Astrocyte of the spinal cord (primary cell): Measurements from ENCODE around the gene JDP2.
"Not testable (repeated sequence)": the region's sequence is repeated elsewhere in the genome, so short reads cannot be mapped to it uniquely, and the experiment has no call there.

Source experiments
- DNase-seq: peaks from one replicate; pipeline ENCODE4 v3.0.0; 2011; ENCODE audit warnings: low read depth, low spot score
- H3K4me3 ChIP-seq: 2 replicates; pipeline ENCODE4 v1.5.1; 2011; ENCODE audit warnings: low read depth, mild to moderate bottlenecking, low read length, moderate library complexity
- in situ Hi-C: cut with HindIII; loops from 2 replicates; pipeline ENCODE4 v1.10.0; 2017; ENCODE audit warnings: low sequenced_read_pairs
- TF ChIP-seq, protein P1 (sequence below): IDR thresholded peaks from 2 replicates; pipeline ENCODE4 v1.5.1; 2012; ENCODE audit warnings: low read depth, mild to moderate bottlenecking, low read length, inconsistent platforms

The JDP2 gene, protein sequence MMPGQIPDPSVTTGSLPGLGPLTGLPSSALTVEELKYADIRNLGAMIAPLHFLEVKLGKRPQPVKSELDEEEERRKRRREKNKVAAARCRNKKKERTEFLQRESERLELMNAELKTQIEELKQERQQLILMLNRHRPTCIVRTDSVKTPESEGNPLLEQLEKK

DNA sequence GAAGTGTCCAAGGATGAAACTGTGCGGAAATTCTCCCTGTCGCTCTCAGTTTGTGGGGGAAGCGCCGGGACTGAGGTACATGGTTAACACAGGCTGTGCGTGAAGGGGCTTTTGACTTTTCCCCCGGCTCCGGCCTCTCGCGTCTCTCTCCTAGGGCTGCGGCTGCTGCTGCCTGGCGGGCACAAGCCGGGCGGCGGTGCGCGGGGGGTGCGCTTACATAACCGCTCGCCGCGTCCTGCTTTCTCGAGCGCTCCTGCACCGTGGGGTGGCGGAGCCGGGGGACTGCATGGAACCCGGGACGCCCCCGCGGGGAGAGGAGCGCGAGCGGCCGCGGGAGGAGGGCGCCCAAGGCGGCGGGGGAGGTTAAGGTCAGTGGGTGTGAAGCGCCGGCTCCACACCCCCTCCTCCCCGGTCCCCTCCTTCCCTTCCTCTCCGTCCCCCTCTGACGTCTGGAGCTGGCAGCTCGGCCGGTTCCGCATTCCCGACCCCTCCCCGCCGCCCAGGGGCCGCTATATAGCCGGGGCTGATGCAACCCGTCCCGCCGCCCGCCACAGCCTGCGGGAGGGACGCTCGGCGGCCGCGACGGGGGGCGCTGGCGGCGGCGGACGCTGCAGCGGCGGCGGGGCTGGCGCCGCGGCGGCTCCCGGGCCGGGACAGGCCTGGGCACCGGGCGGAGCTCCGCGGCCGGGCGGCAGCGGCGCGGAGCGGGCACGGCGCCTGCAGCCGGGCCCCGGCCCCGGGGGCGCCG, at the start of gene JDP2:
Gene JDP2 (plus strand): TSS at position 541 of the 748 bp plus-strand sequence. CDS start 9,899 bp downstream, outside the sequence.
- TF ChIP-seq, protein P1, sequence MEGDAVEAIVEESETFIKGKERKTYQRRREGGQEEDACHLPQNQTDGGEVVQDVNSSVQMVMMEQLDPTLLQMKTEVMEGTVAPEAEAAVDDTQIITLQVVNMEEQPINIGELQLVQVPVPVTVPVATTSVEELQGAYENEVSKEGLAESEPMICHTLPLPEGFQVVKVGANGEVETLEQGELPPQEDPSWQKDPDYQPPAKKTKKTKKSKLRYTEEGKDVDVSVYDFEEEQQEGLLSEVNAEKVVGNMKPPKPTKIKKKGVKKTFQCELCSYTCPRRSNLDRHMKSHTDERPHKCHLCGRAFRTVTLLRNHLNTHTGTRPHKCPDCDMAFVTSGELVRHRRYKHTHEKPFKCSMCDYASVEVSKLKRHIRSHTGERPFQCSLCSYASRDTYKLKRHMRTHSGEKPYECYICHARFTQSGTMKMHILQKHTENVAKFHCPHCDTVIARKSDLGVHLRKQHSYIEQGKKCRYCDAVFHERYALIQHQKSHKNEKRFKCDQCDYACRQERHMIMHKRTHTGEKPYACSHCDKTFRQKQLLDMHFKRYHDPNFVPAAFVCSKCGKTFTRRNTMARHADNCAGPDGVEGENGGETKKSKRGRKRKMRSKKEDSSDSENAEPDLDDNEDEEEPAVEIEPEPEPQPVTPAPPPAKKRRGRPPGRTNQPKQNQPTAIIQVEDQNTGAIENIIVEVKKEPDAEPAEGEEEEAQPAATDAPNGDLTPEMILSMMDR, result no peak
- peak within 1 kb of the TSS; percentile 75 for H3K4me3 ChIP-seq
- in situ Hi-C loops, result no loop called here
- peak; percentile 79 for DNase-seq

DNA sequence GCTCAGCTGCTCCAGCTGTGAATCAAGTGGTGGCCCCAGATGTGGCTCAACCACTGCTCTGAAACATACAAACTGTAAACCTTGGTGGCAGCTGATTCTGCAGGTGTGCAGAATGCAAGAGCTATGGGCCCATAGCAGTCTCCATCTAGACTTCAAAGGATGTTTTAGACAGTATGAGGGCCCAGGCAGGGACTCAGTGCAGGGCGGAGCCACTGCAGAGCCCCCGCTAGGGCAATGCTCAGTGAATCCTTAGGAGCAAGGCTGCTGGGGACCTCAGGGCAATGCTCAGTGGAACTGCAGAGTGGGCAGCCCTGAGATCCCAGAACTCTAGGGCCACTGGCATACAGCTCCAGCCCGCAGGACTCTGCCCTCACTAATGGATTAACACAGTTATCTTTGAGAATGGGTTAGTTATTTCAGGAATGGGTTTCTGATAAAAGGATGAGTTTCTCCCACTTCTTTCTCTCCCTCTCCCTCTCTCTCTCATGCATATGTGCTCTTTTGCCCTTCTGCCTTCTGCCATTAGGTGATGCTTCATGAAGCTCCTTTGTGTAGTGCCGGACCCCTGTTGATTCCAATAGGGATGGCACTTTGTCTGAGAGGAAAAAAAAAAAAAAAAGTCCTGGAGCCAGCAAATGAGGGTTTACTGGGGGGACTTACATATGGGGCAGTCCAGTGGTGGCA, 48.4 kb upstream of the JDP2 start:
- TF ChIP-seq, protein P1, result no peak
- no peak for DNase-seq
- no peak overlapping the region for H3K4me3 ChIP-seq
- in situ Hi-C loops, result no loop called here

DNA sequence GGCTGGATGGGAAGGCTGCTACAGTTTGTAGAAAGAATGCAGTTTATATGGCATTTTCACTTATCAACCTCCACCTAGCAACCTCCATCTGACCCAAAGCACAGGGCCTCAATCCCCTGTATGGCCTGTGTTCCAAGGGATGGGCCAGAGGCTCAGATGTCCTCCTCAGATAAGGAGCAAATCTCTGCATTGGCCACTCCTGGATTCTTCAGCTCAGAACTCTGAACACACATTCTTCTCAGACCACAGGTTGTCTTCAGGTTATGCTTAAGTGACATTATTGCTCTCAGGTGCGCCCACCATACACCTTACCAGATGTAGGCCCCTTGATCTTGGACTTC, 47.9 kb upstream of the JDP2 start:
- DNase-seq, result no peak
- in situ Hi-C loops, result no loop called here
- TF ChIP-seq, protein P1, result no peak
- H3K4me3 ChIP-seq, result no peak overlapping the region

DNA sequence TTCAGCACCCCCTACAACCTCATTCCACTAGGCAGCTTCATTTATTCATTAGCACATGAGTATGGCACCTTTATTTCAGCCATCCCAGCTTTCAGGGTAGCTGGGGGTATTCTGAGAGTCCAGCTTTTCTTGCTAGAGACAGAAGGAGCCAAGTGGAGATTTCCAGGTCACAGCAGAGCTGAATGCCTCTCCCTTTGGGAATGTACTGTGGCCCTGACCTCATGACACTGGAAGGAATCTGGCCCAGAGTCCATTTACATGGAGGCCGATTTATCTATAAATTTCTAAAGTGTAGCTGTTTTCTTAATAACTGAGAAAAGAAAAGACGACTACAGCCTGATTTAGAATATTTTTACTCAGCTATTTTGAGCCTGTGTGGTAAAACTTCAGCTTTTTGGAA, 47.2 kb upstream of the JDP2 start:
- DNase-seq, result no peak
- TF ChIP-seq, protein P1, result no peak
- H3K4me3 ChIP-seq, result no peak overlapping the region
- in situ Hi-C loops, result no loop called here

DNA sequence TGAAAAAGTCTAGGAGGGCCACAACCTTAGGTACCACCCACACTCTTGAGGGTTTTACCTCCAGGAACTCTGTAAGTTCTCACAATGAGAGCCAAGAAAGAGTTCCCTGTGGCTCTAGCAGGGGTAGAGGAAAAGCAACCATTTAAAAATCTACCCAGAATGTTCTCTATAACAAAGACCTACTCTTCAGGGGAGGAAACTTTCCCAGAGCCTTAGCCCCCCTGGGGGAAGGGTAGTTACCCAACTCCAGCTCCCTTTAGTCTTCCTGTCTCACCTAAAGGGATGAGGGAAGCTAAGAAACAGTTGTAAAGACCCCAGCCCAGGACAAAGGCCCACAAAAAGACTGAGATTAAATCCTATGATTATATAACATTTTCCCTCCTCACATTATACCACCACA, 46.2 kb upstream of the JDP2 start:
- DNase-seq, result no peak
- TF ChIP-seq, protein P1, result no peak

DNA sequence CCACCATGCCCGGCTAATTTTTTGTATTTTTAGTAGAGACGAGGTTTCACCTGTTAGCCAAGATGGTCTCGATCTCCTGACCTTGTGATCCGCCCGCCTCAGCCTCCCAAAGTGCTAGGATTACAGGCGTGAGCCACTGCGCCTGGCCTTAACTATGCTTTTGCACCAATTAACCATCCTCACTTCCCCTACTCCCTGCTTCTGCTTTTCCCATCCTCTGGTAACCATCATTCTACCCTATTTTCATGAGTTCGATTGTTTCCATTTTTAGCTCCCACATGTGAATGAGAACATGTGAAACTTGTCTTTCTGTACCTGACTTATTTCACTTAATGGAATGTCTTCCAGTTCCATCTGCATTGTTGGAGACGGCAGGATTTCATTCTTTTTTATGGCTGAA, 44.6 kb upstream of the JDP2 start:
- H3K4me3 ChIP-seq, in situ Hi-C loops, DNase-seq: not testable (repeated sequence)

More for the DNA sequence above, 46.2 kb upstream of the JDP2 start:
- in situ Hi-C loops, result no loop called here
- no peak overlapping the region for H3K4me3 ChIP-seq

DNA sequence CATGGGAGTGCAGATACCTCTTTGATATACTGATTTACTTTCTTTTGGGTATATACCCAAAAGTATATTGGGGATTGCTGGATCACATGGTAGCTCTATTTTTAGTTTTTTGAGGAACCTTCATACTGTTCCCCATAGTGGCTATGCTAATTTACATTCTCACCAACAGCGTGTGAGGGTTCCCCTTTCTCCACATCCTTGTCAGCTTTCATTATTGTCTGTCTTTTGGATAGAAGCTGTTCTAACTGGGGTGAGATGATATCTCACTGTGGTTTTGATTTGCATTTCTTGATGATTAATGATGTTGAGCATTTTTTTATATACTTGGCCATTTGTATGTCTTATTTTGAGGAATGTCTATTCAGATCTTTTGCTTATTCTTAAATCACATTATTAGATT, 44.1 kb upstream of the JDP2 start:
- no peak overlapping the region for H3K4me3 ChIP-seq
- DNase-seq, result no peak
- in situ Hi-C loops, result no loop called here
- TF ChIP-seq, protein P1, result no peak
